HG03066 (cell line): ENCODE data around the gene IL5RA.

ENCODE experiments used
- ATAC-seq: cut with Tn5 transposase; IDR thresholded peaks from one replicate; pipeline ENCODE4 v1.9.1; 2021; ENCODE audit warnings: low read depth; ENCODE audit not compliant: unreplicated experiment

The IL5RA gene

GRCh38 chr3:3066910-3067309 is 43.3 kb downstream of the IL5RA start:
- ATAC-seq, result no peak

- peak; percentile 66 for ATAC-seq
Measured at GRCh38 chr3:3066378-3066777, 43.8 kb downstream of the IL5RA start.

- no peak for ATAC-seq
Measured at GRCh38 chr3:3065876-3066275, 44.3 kb downstream of the IL5RA start.

- ATAC-seq, result no peak
Measured at GRCh38 chr3:3064297-3064696, 45.9 kb downstream of the IL5RA start.

GRCh38 chr3:3059645-3060044 is 50.5 kb downstream of the IL5RA start:
- ATAC-seq, result no peak

- ATAC-seq, result no peak
Measured at GRCh38 chr3:3053974-3054373, 56.2 kb downstream of the IL5RA start.

- ATAC-seq, result no peak
Measured at GRCh38 chr3:3038201-3038991, 71.8 kb downstream of the IL5RA start.

GRCh38 chr3:3037156-3037555 is 73.0 kb downstream of the IL5RA start:
- no peak for ATAC-seq

GRCh38 chr3:3031326-3031725 is 78.8 kb downstream of the IL5RA start:
- no peak for ATAC-seq

GRCh38 chr3:3027976-3028567 is 82.1 kb downstream of the IL5RA start:
- ATAC-seq, result peak; percentile 95

GRCh38 chr3:3023111-3023745 is 86.9 kb downstream of the IL5RA start:
- no peak for ATAC-seq

GRCh38 chr3:3020209-3020608 is 90.0 kb downstream of the IL5RA start:
- no peak for ATAC-seq
